ENCODE measurements around the gene GNG2. TPM values are rescaled to one million over a fixed set of nuclear protein-coding genes. Genes with fewer than 3 reads are reported as not detected.

Gene GNG2
- total and polyA plus RNA-seq, 2 of the 8 experiments (the other 6 are each of a cell fraction or from before 2014, with no cell fraction given) = 8.2 to 17.9 TPM

DNA sequence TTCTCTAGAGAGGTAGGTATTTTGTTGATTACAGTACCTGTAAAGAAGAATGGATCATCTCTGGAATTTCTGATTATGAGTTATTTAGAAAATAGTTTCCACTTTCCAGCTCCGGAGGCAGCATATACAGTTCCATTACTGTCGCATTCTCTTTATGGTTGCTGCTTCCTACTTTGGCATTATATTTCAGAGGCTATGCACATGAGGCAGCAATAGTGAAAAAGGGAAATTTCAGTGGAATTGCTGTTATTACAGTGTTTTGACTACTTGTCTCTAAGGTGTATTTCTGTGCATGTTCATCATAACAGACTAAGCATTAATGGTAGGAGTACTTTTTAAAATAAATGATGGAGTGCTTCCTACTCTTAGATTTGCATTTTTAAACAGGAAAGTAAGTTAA, 10.2 kb downstream of the GNG2 start:
- Histone ChIP-seq H3K4me1 (replicated peaks in 1 of 4; ENCODE audit: control insufficient read depth in 3 of 4, insufficient read depth in 4 of 4, low read length in 3 of 4) (peaks cover 0 to 5% (median 0%) of the 10 kb centered on the region in 4 experiments; a peak in 4 of 7 replicates), H3K23me2 (ENCODE audit: low read depth, low read length) (no peaks in the 10 kb centered on the region), H3K14ac (ENCODE audit: insufficient read length) (no peak overlapping the region), H3K27ac (ENCODE audit: low read depth, low read length) (no peak overlapping the region), H4K20me1 (replicated peaks in 1 of 2; ENCODE audit: control insufficient read depth in 1 of 2, insufficient read depth in 2 of 2, low read length in 2 of 2) (peaks cover 0 to 2% of the 10 kb centered on the region in 2 experiments), H3K79me1 (ENCODE audit: low read depth, low read length) (no peaks in the 10 kb centered on the region), H3K79me2 (ENCODE audit: control insufficient read depth in 1 of 2, insufficient read depth in 2 of 2, low read length in 2 of 2) (no peaks in the 10 kb centered on the region; a peak in 1 of 4 replicates), H3K9me3 (ENCODE audit: insufficient read depth in 2 of 2, low read depth in 1 of 2, low read length in 1 of 2) (no peaks in the 10 kb centered on the region), H2BK20ac (ENCODE audit: low read length) (no peak overlapping the region), H3K27me3 (replicated peaks in 1 of 4; ENCODE audit: control insufficient read depth in 3 of 4, extremely low read depth in 1 of 4, insufficient read depth in 3 of 4, low read length in 3 of 4) (no peaks in the 10 kb centered on the region), H4K5ac (ENCODE audit: insufficient read length, low read depth, low read length) (no peak overlapping the region), H2BK120ac (replicated peaks; ENCODE audit: low read depth, low read length) (no peak overlapping the region), H2AFZ (ENCODE audit: low read length) (no peak overlapping the region), H3K18ac (ENCODE audit: extremely low read depth, low read length) (no peak overlapping the region), H3K56ac (replicated peaks; ENCODE audit: insufficient read length, low read depth, low read length) (no peak overlapping the region), H3K36me3 (ENCODE audit: control insufficient read depth in 2 of 4, insufficient read depth in 4 of 4, low read length in 3 of 4) (no peaks in the 10 kb centered on the region), H2AK5ac (ENCODE audit: low read depth, low read length) (no peak overlapping the region), H2BK5ac (ENCODE audit: low read depth, low read length) (no peak overlapping the region), H3K9ac (replicated peaks in 1 of 4; ENCODE audit: extremely low read depth in 1 of 4, low read depth in 3 of 4, low read length in 3 of 4) (no peak overlapping the region), H3K4ac (replicated peaks; ENCODE audit: insufficient read length, low read depth, low read length) (no peak overlapping the region), H3K4me3 (ENCODE audit: extremely low read depth in 1 of 4, insufficient read depth in 2 of 4, low read depth in 3 of 4, low read length in 4 of 4) (no peak overlapping the region), H4K91ac (replicated peaks; ENCODE audit: insufficient read length, low read length) (no peak overlapping the region), H4K8ac (ENCODE audit: extremely low read depth, insufficient read depth, low read length) (no peak overlapping the region), H2BK15ac (ENCODE audit: low read length) (no peak overlapping the region), H3K4me2 (ENCODE audit: insufficient read depth in 1 of 2, low read depth in 2 of 2, low read length in 2 of 2) (no peak overlapping the region), H3K23ac (ENCODE audit: insufficient read length) (no peak overlapping the region), H2BK12ac (ENCODE audit: low read depth, low read length) (no peak overlapping the region)
- 92% methylated on average over 2 of the region's 2 CpGs; no CpG with 5 or more reads in 1 of the 2 experiments for WGBS, 2 experiments (ENCODE audit: extremely low coverage in 1 of 2, insufficient coverage in 1 of 2, insufficient read length in 1 of 2, insufficient replicate concordance in 2 of 2, low coverage in 1 of 2, low lambda C conversion rate in 2 of 2, missing lambda C conversion rate in 1 of 2)
- no peak for DNase-seq (ENCODE audit: low read depth in 1 of 2, low spot score in 2 of 2)
- TF ChIP-seq ATF2 (IDR thresholded peaks at IDR 0.05; ENCODE audit: low read length) (no peak), KDM4A (IDR thresholded peaks at IDR 0.05; ENCODE audit: low read depth, low read length, severe bottlenecking) (no peak), SAP30 (IDR thresholded peaks at IDR 0.05; ENCODE audit: insufficient read depth, insufficient replicate concordance, low read length) (no peak)
- POLR2A ChIA-PET (ENCODE audit: partially characterized antibody) = no interaction called here
- no peak for FAIRE-seq
- CTCF ChIA-PET (ENCODE audit: partially characterized antibody) = interaction anchor here (0.5 to 1.0 kb wide), 5 partner anchors 10 to 443 kb away, joined by 3 read pairs; partner anchors contain the start of gene GNG2
